NT2/D1 (cell line): ENCODE data around the gene MRPL14.
A peak's percentile ranks its signal among the peaks of the same experiment; 100 is the strongest.

Experiments
- DNase-seq: peaks from one replicate; pipeline ENCODE4 v3.0.0-alpha.2; 2011; ENCODE audit warnings: low read depth, low spot score
- H3K27me3 ChIP-seq: 2 replicates; pipeline ENCODE4 v1.6.0; 2011; ENCODE audit warnings: mild to moderate bottlenecking; ENCODE audit not compliant: insufficient read length, insufficient read depth
- H3K36me3 ChIP-seq: 2 replicates; pipeline ENCODE4 v1.6.1; 2011; ENCODE audit warnings: mild to moderate bottlenecking, low read length, mixed read lengths; ENCODE audit not compliant: insufficient read depth, insufficient read length
- H3K4me1 ChIP-seq: 2 replicates; pipeline ENCODE4 v1.5.1; 2011; ENCODE audit not compliant: insufficient read depth, insufficient read length
- H3K4me3 ChIP-seq: 2 replicates; pipeline ENCODE4 v1.5.1; 2011; ENCODE audit warnings: low read depth; ENCODE audit not compliant: insufficient read length
- H3K9ac ChIP-seq: 2 replicates; pipeline ENCODE4 v1.6.0; 2011; ENCODE audit warnings: low read depth; ENCODE audit not compliant: insufficient read length
- H3K9me3 ChIP-seq: 2 replicates; pipeline ENCODE4 v1.5.1; 2011; ENCODE audit warnings: mild to moderate bottlenecking, low read length; ENCODE audit not compliant: insufficient read depth
- SUZ12 ChIP-seq: IDR thresholded peaks from 2 replicates; pipeline ENCODE4 v1.6.1; 2011; ENCODE audit not compliant: insufficient read length, insufficient read depth; ENCODE audit errors: extremely low read depth
- YY1 ChIP-seq: IDR thresholded peaks from 2 replicates; pipeline ENCODE4 v1.6.1; 2011; ENCODE audit not compliant: insufficient read length, insufficient read depth
- ZNF274 ChIP-seq: IDR thresholded peaks from 2 replicates; pipeline ENCODE4 v1.6.1; 2011; ENCODE audit warnings: mild to moderate bottlenecking, low read depth, low read length

MRPL14 gene

DNA sequence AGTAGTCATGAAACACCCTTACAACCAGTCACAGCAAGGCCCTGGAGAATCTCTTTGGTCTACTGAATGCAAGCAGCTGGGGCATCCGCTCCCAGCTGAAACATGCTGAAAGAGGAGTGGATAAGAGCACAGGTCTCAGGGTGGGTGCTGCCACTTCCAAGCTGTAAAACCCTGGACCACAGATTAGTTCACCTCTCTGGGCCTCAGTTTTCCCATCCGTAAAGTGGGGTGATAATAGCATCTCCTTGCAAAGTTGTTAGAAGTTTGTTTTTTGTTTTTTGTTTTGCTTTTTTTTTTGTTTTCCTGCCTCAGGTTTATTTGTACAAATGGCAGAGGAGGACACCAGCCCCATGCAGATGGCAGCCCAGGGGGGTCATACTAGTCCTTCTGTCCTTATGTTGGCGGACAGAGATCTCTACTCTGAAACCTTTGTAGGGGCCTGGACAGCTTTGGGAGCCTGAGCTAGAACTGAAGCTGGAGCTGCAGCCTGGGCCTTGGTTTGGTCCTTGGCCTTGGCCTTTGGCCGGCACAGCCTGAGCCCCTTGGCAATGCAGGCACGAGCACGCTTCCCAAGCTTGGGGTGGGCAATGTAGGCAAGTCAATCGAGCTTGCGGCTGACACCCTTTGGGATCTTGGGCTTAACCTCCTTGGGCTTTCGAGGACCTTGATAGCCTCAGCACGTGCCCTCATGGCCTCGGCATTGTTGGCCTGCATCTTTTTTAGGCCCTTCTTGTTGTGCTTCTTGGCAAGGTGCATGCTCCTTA is 38.2 kb downstream of the MRPL14 start:
- no peak overlapping the region for H3K4me3 ChIP-seq
- H3K4me1 ChIP-seq: peaks cover 7% of the 10 kb centered on the region
- DNase-seq: no peak
- no peaks in the 10 kb centered on the region for H3K27me3 ChIP-seq
- no peaks in the 10 kb centered on the region for H3K9me3 ChIP-seq
- H3K36me3 ChIP-seq: peaks cover 35% of the 10 kb centered on the region
- TF ChIP-seq YY1: no peak
- TF ChIP-seq SUZ12: no peak
- TF ChIP-seq ZNF274: no peak
- no peak overlapping the region for H3K9ac ChIP-seq

DNA sequence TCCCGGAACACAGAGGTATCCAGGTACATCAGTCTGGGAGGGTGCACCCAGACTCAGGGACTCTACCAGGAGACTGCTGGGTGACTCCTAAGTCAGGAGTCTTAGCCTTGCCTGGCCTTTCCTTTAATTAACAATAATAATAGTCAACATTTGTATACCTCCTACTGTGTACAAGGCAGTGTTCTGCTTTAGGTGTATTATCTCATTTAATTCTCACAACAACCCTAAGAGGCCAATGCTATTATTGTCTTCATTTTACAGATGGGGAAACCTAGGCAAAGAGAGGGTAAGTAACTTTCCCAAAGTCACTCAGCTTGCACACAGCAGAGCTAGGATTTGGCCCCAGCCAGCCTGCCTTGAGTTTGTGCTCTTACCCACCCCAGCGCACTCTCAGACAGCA is 39.6 kb downstream of the MRPL14 start:
- no peak for DNase-seq
- peak overlapping the region; percentile 4 for H3K9ac ChIP-seq
- TF ChIP-seq SUZ12 (no peak), ZNF274 (no peak), YY1 (no peak)
- peaks cover 26% of the 10 kb centered on the region for H3K36me3 ChIP-seq
- no peaks in the 10 kb centered on the region for H3K9me3 ChIP-seq
- peaks cover 7% of the 10 kb centered on the region for H3K4me1 ChIP-seq
- H3K4me3 ChIP-seq: no peak overlapping the region
- H3K27me3 ChIP-seq: no peaks in the 10 kb centered on the region

DNA sequence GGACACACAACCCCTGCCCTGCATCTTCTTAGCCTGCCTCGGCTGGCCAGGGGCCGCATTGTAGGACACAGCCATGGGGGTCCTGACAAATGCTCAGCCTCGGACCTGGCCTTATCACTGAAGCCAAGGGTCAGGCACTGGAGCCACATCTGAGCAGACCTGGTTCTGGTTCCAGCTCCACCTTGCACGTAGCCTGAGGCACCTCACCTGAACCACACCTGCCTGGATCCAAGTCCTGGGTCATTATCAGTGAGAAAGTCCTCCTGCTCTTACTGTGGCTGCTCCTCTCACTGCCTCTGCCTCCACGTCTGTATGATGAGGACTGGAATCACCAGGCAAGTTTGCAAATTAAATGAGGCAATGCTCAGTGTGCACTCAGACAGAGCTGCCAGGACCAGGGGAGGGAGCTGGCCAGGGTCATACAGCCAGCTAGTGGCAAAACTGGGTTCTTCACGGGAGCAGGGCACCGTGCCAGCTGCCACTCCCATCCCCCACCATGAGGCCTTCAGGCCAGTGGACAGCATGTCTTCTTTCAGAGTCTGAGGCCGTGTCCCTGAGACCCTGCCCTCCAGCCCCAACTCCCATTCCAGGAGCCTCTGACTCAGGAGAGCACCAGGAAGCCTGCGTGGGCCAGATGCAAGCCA is 40.2 kb downstream of the MRPL14 start:
- Histone ChIP-seq H3K9ac (peak overlapping the region; percentile 4), H3K4me1 (peaks cover 7% of the 10 kb centered on the region), H3K9me3 (no peaks in the 10 kb centered on the region), H3K27me3 (no peaks in the 10 kb centered on the region), H3K4me3 (no peak overlapping the region), H3K36me3 (peaks cover 21% of the 10 kb centered on the region)
- TF ChIP-seq ZNF274 (no peak), SUZ12 (no peak)
- DNase-seq: no peak

DNA sequence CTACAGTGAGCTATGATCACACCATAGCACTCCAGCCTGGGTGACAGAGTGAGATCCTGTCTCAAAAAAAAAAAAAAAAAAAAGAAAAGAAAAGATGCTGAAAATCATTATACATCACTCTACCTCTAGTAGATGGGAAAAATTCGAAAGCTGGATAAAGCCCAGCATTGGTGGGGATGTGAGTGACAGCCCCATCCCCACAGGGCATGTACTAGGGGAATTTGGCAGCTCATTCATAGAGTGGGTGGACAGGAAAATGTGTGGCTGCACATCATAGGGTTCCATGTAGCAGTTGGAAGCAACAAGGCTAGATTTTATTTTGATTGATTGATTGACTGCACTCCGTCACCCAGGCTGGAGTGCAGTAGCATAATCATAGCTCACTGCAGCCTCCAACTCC is 42.0 kb downstream of the MRPL14 start:
- H3K27me3 ChIP-seq: no peaks in the 10 kb centered on the region
- no peak for DNase-seq
- H3K4me1 ChIP-seq: peaks cover 12% of the 10 kb centered on the region
- no peak overlapping the region for H3K4me3 ChIP-seq
- no peaks in the 10 kb centered on the region for H3K9me3 ChIP-seq
- H3K9ac ChIP-seq: no peak overlapping the region
- H3K36me3 ChIP-seq: peaks cover 15% of the 10 kb centered on the region
- no peak for TF ChIP-seq YY1
- TF ChIP-seq SUZ12: no peak
- TF ChIP-seq ZNF274: no peak

GRCh38 chr6:44084231-44085014 is 42.8 kb downstream of the MRPL14 start:
- H3K9ac ChIP-seq: no peak overlapping the region
- no peak overlapping the region for H3K4me3 ChIP-seq
- TF ChIP-seq YY1 (no peak), ZNF274 (no peak), SUZ12 (no peak)
- H3K9me3 ChIP-seq: no peaks in the 10 kb centered on the region
- H3K36me3 ChIP-seq: peaks cover 8% of the 10 kb centered on the region
- no peaks in the 10 kb centered on the region for H3K27me3 ChIP-seq
- DNase-seq: no peak
- peaks cover 12% of the 10 kb centered on the region for H3K4me1 ChIP-seq

- no peak overlapping the region for H3K4me3 ChIP-seq
- TF ChIP-seq ZNF274: no peak
- TF ChIP-seq SUZ12: no peak
- TF ChIP-seq YY1: no peak
- no peak overlapping the region for H3K9ac ChIP-seq
- H3K27me3 ChIP-seq: no peaks in the 10 kb centered on the region
- H3K9me3 ChIP-seq: no peaks in the 10 kb centered on the region
- peaks cover 12% of the 10 kb centered on the region for H3K4me1 ChIP-seq
- no peak for DNase-seq
- no peaks in the 10 kb centered on the region for H3K36me3 ChIP-seq
Measured at GRCh38 chr6:44082872-44083321, 44.4 kb downstream of the MRPL14 start.

GRCh38 chr6:44081753-44082152 is 45.5 kb downstream of the MRPL14 start:
- DNase-seq: no peak
- Histone ChIP-seq H3K36me3 (no peaks in the 10 kb centered on the region), H3K4me3 (no peak overlapping the region), H3K9me3 (no peaks in the 10 kb centered on the region), H3K9ac (no peak overlapping the region), H3K4me1 (peaks cover 15% of the 10 kb centered on the region), H3K27me3 (no peaks in the 10 kb centered on the region)
- TF ChIP-seq YY1 (no peak), ZNF274 (no peak), SUZ12 (no peak)
